KBM-7 (cell line): ENCODE measurements around the gene CBFA2T2.
"Not testable (repeated sequence)": the region's sequence is repeated elsewhere in the genome, so short reads cannot be mapped to it uniquely, and the experiment has no call there.

Experiments used
- DNase-seq: peaks from one replicate; pipeline ENCODE4 v3.0.0-alpha.2; 2015
- in situ Hi-C: fragments of 300-500 bp; cut with MboI; formaldehyde crosslinking; loops from 2 replicates; pipeline ENCODE4 v1.14.3; 2020; ENCODE audit warnings: low sequenced_read_pairs, low pct_unique_long_range_greater_than_20kb, mixed read lengths

Gene CBFA2T2

DNA sequence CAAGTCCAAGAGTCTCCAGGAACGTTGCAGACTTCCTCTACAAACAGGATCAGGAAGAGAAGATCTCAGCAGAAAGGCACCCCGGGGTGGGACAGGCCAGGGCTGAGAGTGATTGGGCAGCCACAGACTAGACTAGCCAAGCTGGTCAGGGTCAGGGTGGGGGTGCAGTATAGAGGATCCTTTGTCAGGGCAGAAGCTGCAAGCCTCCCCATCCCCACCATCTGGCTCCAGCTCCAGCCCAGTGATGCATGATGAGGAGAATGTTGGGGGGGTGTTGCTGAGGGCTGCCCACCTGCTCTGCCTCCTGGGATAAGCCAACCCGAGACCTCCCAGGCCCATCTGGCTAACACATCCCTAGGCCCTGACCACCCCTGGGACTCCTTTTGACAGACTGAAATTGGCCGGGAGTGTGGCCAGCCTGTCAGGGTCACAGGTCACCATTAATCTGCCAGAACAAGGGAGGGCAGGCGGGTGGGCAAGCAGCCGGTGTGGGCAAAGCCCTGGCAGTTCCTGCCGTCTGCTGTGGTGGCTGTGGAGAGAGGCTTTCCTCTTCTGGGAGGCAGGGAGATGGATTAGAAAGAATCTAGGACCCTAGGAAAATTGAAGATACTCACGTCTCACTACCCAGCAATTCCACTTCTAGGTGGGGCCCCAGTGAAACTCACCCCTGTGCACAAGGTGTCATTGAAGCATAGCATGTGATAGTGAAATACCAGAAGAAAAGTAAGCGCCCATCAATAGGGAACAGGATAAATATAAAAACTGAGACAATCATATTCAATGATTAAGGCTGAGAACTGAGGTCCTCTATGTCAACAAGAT lies 24.2 kb upstream of the CBFA2T2 start:
- in situ Hi-C loops: loop anchor here (25.0 kb wide), 1 partner anchor 197 kb away; the partner anchor contains the start of genes ACTL10, C20orf144 and NECAB3

DNA sequence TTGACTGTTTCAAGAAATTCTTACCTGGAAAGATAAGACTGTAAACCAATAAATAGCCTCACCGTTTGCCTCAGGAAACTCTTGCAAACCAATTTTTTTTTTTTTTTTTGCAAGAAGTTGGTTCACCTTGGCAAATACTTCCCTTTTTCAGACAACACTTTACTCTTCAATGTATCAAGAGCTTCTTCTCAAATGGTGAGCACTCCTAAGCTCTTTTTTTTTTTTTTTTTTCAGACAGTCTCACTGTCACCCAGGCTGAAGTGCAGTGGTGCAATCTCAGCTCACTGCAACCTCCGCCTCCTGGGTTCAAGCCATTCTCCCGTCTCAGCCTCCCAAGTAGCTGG lies 23.6 kb upstream of the CBFA2T2 start:
- in situ Hi-C loops: loop anchor here (25.0 kb wide), 1 partner anchor 196 kb away; the partner anchor contains the start of genes ACTL10, C20orf144 and NECAB3
- DNase-seq: peak; percentile 47

More for the DNA sequence above, 24.2 kb upstream of the CBFA2T2 start:
- DNase-seq: no peak

DNA sequence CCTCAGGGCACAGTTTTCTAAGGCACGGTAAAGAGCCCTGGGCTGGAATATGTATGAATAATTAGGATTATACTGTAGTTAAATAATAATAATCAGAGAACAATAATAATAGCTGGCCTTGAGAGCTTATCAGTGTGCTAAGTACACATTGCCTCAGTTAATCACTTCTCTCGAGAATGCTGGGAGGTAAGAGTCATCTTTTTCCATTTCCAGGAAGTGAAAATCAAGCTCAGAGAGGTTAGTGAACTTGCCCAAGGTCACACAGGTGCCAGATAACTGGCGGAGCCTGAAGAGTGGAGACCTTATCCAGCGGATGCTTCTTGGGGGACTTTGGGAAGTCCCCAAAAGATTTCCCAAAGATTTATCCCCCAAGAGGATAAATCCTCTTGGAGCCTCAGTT lies 19.4 kb upstream of the CBFA2T2 start:
- in situ Hi-C loops: loop anchor here (25.0 kb wide), 1 partner anchor 192 kb away; the partner anchor contains the start of genes ACTL10, C20orf144 and NECAB3
- DNase-seq: no peak

DNA sequence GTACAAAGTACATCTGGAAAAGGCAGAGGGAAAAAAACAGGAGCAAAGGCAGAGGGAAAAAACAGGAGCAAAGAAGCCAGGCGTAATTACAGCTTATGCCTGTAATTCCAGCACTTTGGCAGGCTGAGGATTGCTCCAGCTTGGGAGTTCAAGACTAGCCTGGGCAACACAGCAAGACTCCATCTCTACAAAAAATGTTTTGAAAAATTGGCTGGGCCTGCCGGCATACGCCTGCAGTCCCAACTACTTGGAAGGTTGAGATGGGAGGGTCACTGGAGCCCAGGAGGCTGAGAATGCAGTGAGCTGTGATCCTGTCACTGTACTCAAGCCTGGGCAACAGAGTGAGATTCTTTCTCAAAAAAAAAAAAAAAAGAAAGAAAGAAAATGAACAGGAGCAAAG lies 19.0 kb upstream of the CBFA2T2 start:
- DNase-seq: no peak
- in situ Hi-C loops: loop anchor here (25.0 kb wide), 1 partner anchor 191 kb away; the partner anchor contains the start of genes ACTL10, C20orf144 and NECAB3

DNA sequence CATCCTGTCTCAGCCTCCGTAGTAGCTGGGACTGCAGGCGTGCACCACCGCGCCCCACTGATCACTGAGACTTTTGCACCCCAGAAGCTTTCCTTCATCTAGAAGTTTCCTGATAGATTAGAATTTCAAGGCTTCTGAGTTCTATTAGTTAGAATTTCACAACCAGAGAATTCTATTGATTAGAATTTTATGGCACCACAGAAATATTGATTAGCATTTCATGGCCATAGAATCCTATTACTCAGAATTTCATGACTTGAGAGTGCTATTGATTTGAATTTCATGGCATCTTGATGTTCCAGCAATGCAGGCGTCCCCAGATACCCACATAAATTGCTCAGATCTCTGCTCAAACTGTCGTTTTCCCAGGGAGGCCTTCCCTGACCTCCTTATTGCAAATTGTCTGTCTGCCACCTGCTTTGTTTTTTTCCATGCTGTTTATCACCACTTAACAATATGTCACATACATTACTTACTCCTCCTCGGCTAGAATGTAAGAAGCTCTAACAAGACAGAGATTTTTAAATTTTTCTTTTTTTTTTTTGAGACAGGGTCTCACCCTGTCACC lies 16.9 kb upstream of the CBFA2T2 start:
- in situ Hi-C loops: loop anchor here (25.0 kb wide), 1 partner anchor 189 kb away; the partner anchor contains the start of genes ACTL10, C20orf144 and NECAB3
- no peak for DNase-seq

DNA sequence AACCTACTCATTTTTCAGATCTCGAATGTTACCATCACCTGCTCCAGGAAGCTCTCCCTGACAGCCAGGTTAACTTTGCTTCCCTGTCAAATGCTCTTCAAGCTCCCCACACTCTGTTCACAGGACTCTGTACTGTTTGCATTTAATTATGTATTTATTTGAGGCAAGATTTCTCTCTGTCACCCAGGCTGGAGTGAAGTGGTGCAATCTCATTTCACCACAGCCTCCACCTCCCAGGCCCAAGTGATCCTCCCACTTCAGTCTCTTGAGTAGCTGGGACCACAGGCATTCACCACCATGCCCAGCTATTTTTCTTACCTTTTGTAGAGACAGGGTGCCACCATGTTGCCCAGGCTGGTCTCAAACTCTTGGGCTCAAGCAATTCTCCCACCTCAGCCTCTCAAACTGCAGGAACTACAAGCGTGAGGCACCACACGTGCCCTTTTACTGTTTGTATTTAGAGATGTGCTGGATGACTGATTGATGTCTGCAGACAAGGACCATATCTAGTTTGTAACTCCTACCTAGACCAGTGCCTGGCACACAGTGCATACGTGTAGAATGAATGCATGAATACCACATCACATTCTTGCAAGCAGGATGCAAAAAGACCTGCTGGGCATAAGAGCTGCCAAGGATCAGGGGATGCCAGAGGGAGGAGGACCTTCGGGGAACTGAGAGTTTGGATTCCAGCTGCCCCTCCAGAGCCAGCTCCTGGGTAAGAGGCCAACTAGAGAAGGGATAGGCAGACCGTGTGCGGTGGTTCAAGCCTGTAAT lies 15.6 kb upstream of the CBFA2T2 start:
- in situ Hi-C loops: loop anchor here (25.0 kb wide), 1 partner anchor 188 kb away; the partner anchor contains the start of genes ACTL10, C20orf144 and NECAB3

DNA sequence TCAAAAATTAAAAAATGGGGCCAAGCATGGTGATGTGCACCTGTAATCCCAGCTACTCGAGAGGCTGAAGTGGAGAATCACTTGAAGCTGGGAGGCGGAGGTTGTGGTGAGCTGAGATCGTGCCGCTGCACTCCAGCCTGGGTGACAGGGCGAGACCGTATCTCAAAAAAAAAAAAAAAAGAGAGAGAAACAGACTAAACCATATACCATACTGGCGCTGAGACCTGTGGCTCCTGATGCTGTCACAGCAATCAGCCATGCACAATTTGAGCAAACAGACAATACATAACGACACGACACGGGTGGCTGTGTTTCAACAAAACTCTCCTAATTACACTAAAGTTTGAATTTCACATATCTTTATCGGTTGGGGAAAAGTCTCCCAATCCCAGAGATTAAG lies 14.9 kb upstream of the CBFA2T2 start:
- DNase-seq: no peak
- in situ Hi-C loops: loop anchor here (25.0 kb wide), 1 partner anchor 187 kb away; the partner anchor contains the start of genes ACTL10, C20orf144 and NECAB3

More for the DNA sequence above, 15.6 kb upstream of the CBFA2T2 start:
- no peak for DNase-seq

DNA sequence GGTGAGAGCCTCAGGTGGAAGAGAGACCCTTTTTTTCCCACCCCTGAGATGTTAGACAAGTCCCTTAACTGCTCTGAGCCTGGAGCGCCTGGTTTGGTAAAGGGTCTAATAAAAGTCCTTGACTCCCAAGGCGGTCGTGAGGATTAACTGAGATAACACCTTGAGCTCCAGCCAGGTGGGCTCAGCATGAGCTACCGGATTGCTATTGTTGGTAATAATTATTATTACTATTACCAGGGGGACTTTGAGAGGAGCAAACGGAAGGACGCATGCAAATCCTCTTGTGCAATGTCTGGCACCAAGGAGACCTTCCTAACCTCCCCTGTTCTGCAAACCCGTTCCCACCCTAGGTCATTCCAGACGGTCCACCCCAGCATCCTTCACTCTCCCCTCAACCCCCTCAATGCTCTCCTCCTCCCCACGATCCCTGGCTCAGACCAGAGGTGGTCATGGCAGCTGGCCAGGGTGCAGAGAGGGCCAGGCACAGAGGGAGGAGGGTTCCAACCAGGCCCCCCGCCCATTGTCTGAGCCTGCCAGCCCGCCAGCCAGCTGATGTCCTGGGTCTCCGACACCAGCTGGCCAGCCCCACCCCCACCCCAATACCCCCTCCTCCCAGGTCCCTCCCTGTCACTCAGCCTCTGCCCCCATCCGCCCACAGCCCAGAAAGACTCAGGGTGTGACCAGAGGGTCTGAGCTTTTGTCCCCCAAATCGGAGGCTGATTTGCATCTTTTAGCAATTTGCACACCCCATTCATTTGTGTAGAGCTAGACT lies 14.3 kb upstream of the CBFA2T2 start:
- no peak for DNase-seq
- in situ Hi-C loops: no loop called here

DNA sequence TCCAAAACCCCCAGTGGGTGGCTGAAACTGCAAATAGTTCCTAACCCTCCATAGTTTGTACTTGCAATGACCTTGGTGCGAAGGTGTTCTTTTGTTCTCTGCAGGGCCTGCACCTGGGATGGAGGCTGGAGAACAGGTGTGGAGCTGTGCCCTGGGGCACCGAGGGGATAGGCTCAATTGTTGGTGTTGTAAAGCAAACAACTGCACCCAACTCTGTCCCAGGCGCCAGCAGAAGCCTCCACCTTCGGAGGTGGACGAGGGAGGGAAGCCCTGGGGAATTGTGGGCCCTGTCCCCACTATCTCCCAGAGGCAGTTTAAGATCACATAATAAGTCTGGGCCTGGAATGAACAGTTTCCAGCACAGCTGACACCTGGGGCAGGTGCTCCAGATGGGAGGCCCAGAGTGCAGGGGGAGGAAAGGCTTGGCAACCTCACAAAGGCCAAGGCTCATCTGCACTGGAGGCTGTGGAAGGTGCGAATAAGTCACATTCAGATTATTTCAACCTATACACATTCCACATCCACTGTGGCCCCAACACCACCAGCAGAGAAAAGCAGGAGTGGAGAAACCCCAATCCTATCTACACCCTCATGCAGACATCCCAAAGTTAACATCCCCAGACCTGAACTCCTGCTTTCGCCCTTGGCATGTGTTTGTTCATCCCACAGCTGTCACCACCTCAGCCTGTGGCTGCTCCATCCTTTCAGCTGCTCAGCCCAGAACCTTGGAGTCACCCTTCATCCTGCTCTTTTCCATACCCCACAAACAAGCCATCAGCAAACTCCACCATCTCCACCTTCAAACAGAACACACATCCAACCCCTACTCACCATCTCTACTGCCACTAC lies 12.3 kb upstream of the CBFA2T2 start:
- in situ Hi-C loops: no loop called here
- DNase-seq: no peak

DNA sequence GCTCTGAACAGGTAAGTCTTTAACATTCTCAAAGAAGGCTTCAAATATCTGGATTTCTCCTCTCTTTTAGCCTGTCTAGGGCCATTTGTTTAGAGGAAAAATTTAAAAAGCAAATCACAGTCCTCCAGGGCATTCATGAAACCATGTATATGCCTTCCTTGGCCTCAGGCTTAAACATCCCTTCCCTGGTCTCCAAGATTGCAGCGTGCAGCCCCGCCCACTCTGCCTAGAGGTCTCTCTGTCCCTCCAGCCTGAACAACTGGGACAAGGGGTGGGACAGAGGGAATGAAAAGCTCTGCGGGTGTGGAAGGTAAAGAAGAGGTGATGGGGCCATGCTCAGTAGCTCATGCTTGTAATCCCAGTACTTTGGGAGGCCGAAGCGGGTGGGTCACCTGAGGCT lies 9.8 kb upstream of the CBFA2T2 start:
- no peak for DNase-seq
- in situ Hi-C loops: no loop called here

DNA sequence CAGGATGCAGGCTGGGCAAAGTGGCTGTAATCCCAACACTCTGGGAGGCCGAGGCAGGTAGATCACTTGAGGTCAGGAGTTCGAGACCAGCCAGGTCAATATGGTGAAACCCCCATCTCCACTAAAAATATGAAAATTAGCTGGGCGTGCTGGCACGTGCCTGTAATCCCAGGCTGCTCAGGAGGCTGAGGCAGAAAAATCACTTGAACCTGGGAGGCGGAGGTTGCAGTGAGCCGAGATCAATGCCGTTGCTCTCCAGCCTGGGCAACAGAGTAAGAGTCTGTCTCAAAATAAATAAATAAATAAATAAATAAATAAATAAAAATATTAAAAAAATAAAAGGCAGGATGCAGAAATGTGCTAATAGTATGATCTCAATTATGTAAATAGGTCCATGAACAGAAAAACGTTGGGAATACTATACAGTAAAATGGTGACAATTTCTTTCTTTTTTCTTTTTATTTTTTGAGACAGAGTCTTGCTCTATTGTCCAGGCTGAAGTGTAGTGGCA lies 8.4 kb upstream of the CBFA2T2 start:
- DNase-seq: no peak
- in situ Hi-C loops: no loop called here

DNA sequence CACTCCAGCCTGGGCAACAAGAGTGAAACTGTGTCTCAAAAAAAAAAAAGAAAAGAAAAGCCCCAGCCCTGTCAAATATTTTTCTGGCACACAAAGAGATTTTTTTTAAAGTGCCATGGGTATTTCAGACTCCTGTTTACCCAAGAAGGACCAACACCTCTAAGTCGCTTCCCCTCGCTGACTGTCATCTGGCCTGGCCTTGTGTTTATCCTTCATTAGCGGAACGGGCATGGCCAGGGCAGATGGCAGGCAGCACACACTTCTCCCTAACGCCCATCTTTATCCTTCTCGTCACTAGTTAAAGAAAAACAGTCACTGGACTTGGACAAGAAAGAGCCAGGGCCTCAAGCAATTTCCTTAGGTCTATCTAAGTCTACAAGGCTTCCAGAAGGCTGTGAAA lies 7.3 kb upstream of the CBFA2T2 start:
- DNase-seq: no peak
- in situ Hi-C loops: no loop called here

DNA sequence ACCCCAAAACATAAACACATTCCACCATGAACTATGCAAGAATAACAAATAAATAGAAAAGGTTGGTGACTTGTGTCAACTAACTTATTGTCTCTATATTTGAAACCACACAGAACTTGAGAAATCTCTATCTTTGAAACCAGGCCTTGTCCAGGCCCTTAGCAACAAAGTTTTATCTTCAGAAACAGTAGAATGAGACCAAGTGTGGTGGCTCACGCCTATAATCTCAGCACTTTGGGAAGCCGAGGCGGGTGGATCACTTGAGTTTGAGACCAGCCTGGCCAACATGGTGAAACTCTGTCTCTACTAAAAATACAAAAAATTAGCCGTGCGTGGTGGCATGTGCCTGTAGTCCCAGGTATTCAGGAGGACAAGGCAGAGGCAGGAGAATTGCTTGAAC lies 6.7 kb upstream of the CBFA2T2 start:
- in situ Hi-C loops, DNase-seq: not testable (repeated sequence)

DNA sequence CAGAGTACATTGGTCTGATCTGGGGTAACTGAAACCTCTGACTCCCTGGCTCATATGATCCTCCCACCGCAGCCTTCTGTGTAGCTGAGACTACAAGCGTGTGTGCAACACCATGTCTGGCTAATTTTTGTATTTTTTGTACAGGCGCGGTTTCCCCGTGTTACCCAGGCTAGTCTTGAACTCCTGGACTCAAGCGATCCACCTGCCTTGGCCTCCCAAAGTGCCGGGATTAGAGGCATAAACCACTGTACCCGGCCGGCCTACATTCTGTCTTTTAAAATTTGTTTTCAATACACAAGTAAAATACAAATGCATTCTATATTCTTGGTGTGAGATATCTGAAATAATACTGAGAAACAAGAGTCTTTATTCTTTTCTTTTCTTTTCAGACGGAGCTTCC lies 1.7 kb upstream of the CBFA2T2 start:
- in situ Hi-C loops: no loop called here
- DNase-seq: no peak

DNA sequence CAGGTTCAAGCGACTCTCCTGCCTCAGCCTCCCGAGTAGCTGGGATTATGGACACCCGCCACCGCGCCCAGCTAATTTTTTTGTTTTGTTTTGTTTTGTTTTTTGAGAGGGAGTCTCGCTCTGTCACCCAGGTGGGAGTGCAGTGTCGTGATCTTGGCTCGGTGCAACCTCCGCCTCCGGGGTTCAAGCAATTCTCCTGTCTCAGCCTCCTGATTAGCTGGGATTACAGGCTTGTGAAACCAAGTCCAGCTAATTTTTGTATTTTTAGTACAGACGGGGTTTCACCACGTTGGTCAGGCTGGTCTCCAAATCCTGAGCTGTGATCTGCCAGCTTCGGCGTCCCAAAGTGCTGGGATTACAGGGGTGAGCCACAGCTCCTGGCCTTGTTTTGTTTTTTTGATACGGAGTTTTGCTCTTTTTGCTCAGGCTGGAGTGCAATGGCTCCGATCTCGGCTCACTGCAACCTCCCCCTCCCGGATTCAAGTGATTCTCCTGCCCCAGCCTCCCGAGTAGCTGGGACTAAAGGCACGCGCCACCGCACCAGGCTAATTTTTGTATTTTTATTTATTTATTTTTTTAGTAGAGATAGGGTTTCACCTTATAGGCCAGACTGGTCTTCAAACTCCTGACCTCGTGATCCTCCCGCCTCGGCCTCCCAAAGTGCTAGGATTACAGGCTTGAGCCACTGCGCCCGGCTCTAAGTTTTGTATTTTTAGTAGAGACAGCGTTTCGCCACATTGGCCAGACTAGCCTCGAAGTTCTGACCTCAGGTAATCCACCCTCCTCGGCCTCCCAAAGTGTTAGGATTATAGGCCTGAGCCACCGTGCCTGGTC lies 1.0 kb upstream of the CBFA2T2 start:
- DNase-seq, in situ Hi-C loops: not testable (repeated sequence)

DNA sequence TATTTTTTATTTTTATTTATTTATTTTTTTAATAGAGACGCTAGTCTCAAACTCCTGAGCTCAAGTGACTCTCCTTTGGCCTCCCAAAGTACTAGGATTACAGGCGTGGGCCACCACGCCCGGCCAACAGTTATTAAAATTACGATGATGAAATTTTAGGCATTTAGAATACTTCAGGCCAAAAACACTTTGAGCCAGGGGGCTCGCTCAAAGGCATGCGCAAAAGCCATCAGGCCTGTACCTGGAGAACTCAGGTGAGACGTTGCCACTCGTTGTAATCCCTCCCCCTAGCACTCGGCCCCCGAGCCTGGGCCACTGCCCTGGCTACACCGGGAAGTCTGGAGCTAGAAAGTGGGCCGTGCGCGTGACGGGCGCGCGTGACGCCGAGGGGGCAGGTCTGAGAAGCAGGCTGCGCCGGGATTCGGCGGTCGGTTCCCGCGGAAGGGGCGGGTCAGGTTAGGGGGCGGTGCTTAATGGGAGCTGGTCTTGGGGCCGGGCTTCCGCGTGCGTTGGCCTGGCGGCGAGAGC lies 337 bp upstream of the CBFA2T2 start:
- peak; percentile 96 for DNase-seq
- in situ Hi-C loops: no loop called here
